ENCODE measurements around the gene ZNF777. TPM values are rescaled to one million over a fixed set of nuclear protein-coding genes. Genes with fewer than 3 reads are reported as not detected.

ZNF777 gene
- total RNA-seq = 12.3 and 12.6 TPM in 2 replicates

GRCh38 chr7:149460493-149461277 is at the start of gene ZNF777:
Gene ZNF777, minus strand, starts transcription at chr7:149461062. Its CDS starts 5,040 bp downstream, at chr7:149456022.

GRCh38 chr7:149497467-149498261 is 36.8 kb upstream of the ZNF777 start, which contains the start of gene ZNF746:
Gene ZNF746, minus strand, starts transcription at chr7:149497809. Its CDS starts 273 bp downstream, at chr7:149497536.

Other genes with a start within 250 kb of the ZNF777 start
- gene ZNF212, start 221.4 kb downstream of the ZNF777 start, total RNA-seq = 6.8 and 8.7 TPM in 2 replicates
- 17.0 and 20.0 TPM in 2 replicates for gene ZNF783, start 198.9 kb downstream of the ZNF777 start, total RNA-seq
- gene ZNF746, start 36.7 kb upstream of the ZNF777 start, total RNA-seq = 35.8 and 42.5 TPM in 2 replicates